HEK293 (cell line): ENCODE results near the gene TTC13.

Experiments
- KLF10 ChIP-seq: fragments of 450-650 bp; IDR thresholded peaks from 2 replicates; pipeline ENCODE4 v1.5.1; 2018; ENCODE audit warnings: missing biosample characterization, mild to moderate bottlenecking, missing genetic modification characterization
- REST ChIP-seq: fragments of 450-650 bp; formaldehyde crosslinking; IDR thresholded peaks from 2 replicates; pipeline ENCODE4 v1.5.1; 2016; ENCODE audit warnings: missing biosample characterization, missing genetic modification characterization
- ZNF335 ChIP-seq: fragments of 450-650 bp; formaldehyde crosslinking; conservative IDR thresholded peaks from 2 replicates; pipeline ENCODE4 v1.5.1; 2016; ENCODE audit warnings: missing biosample characterization, missing genetic modification characterization
- ZNF621 ChIP-seq: fragments of 450-650 bp; formaldehyde crosslinking; IDR thresholded peaks from 2 replicates; pipeline ENCODE4 v1.5.1; 2017; ENCODE audit warnings: missing biosample characterization, missing genetic modification characterization
- TF ChIP-seq, protein P1 (sequence below): fragments of 450-650 bp; formaldehyde crosslinking; IDR thresholded peaks from 2 replicates; pipeline ENCODE4 v1.5.1; 2016; ENCODE audit warnings: missing biosample characterization, missing genetic modification characterization

DNA sequence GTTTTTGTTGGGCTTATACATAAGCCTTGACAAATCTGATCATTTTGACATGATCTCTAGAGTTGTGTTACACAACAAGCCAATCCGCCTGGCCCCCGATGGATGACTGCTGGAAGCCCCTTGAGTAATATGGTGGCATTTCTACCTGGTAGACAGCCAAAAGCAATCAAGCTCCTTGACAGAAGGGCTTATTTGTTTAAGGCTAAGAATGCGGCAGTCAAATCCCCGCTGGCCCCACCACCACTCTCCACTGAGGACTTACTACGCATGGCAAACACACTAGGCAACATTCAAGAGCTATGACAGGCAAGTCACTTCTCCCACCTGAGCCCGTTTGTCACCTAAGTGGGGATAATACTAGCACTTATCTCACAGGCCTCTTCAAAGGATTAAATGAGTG lies 77.0 kb downstream of the TTC13 start:
- no peak for TF ChIP-seq ZNF335 (tag by site-specific recombination)
- TF ChIP-seq REST (tag by site-specific recombination) = no peak
- TF ChIP-seq, protein P1, sequence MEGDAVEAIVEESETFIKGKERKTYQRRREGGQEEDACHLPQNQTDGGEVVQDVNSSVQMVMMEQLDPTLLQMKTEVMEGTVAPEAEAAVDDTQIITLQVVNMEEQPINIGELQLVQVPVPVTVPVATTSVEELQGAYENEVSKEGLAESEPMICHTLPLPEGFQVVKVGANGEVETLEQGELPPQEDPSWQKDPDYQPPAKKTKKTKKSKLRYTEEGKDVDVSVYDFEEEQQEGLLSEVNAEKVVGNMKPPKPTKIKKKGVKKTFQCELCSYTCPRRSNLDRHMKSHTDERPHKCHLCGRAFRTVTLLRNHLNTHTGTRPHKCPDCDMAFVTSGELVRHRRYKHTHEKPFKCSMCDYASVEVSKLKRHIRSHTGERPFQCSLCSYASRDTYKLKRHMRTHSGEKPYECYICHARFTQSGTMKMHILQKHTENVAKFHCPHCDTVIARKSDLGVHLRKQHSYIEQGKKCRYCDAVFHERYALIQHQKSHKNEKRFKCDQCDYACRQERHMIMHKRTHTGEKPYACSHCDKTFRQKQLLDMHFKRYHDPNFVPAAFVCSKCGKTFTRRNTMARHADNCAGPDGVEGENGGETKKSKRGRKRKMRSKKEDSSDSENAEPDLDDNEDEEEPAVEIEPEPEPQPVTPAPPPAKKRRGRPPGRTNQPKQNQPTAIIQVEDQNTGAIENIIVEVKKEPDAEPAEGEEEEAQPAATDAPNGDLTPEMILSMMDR (tag by site-specific recombination) = no peak
- TF ChIP-seq KLF10 = no peak
- no peak for TF ChIP-seq ZNF621
